Measurements from ENCODE around the gene GSAP.

DNA sequence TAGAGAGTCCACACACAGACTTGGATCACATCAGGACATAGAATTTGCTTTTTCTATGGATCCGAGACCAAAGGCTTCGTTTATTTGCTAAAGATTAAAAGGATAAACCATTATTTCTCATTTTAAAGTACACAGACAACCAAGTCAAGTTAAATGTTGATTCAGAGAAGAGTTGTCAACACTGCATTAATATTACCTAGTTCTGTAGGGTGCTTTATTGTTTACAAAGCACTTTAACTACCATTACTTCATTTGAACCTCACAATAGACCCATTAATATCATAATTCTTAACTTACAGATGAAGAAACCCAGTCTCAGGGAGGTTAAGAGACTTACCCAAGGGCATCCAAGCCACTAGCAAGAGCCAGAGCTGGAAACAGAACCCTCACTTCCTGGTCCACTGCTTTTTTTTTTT lies 43.2 kb upstream of the GSAP start:
- TF ChIP-seq, protein P1, sequence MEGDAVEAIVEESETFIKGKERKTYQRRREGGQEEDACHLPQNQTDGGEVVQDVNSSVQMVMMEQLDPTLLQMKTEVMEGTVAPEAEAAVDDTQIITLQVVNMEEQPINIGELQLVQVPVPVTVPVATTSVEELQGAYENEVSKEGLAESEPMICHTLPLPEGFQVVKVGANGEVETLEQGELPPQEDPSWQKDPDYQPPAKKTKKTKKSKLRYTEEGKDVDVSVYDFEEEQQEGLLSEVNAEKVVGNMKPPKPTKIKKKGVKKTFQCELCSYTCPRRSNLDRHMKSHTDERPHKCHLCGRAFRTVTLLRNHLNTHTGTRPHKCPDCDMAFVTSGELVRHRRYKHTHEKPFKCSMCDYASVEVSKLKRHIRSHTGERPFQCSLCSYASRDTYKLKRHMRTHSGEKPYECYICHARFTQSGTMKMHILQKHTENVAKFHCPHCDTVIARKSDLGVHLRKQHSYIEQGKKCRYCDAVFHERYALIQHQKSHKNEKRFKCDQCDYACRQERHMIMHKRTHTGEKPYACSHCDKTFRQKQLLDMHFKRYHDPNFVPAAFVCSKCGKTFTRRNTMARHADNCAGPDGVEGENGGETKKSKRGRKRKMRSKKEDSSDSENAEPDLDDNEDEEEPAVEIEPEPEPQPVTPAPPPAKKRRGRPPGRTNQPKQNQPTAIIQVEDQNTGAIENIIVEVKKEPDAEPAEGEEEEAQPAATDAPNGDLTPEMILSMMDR (IDR thresholded peaks at IDR 0.05; ENCODE audit: insufficient read depth, low read length, poor library complexity, severe bottlenecking), result no peak
- no peak for TF ChIP-seq EZH2phosphoT487 (conservative IDR thresholded peaks at IDR 0.05; ENCODE audit: low read length)

Measured in SU-DHL-6 (cell line).